ENCODE data around the gene IL1A.

The IL1A gene

DNA sequence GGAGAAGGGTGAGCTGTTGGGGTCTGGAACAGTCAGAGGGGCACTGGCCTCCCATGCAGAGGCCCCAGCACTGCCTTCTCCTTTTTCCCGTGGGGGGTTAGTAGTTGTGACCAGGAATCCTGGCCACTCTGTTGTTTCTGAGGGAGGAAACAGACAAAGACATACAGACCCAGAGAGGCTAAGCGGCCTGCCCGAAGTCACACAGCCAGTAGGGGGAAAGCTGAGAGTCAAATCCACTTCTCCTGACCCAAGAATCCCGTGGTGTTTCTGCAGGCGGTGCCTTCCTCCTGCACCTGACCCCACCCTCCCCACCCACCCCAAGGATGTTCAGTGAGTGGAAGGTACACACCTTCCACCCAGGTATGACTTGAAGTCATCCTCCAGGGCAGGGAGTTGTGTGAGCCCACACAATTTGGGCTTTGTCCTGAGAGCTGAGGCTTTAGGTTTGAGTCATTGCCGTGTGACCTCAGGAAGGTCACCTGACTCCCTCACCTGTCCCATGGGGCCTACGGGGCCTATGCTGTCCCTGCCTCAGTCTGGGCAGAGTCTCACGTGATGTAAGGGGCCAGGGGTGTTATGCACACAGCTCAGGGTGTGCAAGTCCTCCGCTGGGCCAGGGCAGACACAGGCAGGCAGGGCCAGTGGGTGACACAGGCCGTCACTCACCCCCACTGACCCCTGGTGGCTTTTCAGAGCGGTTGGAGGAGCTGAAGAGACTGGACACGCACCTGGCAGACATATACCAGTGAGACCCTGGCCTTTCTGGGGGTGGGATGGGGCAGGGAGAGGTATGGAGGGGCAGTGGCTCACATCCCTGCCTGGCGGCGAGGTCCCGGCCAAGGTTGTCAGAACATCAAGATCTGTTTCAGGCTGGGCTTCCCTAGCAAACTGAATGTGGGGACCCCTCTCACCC lies 58.5 kb downstream of the IL1A start:
- DNase-seq: no peak

DNA sequence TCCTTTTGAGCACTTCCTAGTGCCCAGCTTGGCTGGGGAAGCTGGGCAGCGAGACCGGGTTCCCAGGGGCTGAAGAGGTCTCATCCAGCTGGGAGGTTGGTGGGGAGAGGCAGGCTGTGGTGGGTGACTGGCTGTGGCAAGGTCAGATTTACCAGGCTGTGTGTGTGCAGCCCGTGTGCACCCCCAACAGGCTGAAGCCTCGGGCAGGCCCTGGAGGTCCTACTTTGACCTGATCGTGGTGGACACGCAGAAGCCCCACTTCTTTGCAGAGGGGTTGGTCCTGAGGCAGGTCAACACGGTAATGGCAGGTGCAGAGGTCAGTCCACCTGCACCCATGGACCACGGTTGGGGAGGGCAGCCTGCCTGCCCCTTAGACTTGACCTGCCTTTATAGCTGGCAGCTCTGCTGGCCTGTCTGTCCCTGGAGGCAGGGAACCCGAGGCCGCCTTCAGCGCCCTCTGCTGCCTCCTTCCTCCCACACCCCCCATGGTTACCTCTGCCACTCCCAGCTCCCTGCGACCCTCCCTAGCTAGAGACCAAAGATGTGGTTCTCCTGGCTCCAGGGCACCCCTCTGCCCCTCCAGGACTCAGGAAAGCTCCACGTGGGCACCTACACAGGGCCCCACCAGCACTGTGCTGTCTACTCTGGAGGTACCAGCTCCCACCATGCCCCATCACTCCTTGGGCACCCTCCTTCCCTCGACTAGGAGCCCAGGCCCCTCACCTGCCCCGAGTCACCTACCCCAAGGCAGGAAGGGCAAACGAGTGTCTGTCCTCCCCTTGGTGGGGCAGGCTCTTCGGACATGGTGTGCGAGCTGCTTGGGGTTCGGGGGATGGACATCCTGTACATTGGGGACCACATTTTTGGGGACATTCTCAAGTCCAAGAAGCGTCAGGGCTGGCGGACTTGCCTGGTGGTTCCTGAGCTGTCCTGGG lies 59.4 kb downstream of the IL1A start:
- DNase-seq: no peak

DNA sequence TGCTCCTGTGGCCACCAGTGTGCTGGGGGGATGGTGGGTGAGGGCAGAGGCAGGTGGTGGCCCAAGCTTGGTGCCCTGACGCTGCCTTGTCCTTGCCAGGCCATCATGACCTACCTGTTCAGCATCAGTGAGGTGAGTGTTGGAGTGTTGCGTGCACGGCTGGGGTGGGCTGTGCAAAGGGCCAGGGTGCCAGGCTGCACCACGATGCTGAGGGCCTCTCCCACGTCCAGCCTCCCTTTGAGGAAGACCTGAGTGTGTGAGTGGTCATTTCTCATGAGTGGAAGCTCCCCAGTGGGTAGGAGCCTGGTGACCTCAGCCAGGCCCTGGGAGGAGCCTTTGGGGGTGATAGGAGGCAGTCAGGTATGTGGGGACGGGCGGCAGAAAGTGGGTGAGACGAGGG lies 60.3 kb downstream of the IL1A start:
- no peak for DNase-seq
